GM19467 (cell line): ENCODE measurements around the gene PCDHA1.
"Not testable (repeated sequence)": the region's sequence is repeated elsewhere in the genome, so short reads cannot be mapped to it uniquely, and the experiment has no call there.

Source experiments
- ATAC-seq: cut with Tn5 transposase; IDR thresholded peaks from one replicate; pipeline ENCODE4 v1.9.1; 2021; ENCODE audit warnings: mild to moderate bottlenecking, moderate library complexity; ENCODE audit not compliant: unreplicated experiment

The PCDHA1 gene

GRCh38 chr5:140785905-140786686, at the start of gene PCDHA1:
Gene PCDHA1 (plus strand): TSS chr5:140786140.
- no peak for ATAC-seq

- no peak for ATAC-seq
Observed at GRCh38 chr5:140737486-140737885, 48.5 kb upstream of the PCDHA1 start.

GRCh38 chr5:140741967-140742366, 44.0 kb upstream of the PCDHA1 start:
- no peak for ATAC-seq

DNA sequence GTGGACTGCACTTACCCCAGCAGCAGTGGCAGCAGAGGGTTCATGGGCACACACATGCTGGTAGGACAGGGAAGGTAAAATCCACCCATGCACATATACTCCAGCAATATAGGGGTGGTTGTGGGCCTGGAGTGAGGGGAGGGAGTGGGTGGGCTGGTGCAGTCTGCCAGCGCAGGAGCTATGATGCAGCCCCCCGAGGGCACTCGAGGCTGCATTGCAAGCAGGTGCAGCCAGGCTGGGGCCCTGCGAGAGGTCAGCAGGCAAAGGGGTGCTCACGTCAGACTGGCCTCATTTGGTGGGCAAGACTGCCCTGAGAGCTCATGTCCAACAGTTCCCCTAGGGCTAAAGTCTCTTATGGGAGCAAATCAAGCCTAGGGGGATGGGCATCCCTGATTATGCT, 32.4 kb upstream of the PCDHA1 start:
- ATAC-seq = no peak

DNA sequence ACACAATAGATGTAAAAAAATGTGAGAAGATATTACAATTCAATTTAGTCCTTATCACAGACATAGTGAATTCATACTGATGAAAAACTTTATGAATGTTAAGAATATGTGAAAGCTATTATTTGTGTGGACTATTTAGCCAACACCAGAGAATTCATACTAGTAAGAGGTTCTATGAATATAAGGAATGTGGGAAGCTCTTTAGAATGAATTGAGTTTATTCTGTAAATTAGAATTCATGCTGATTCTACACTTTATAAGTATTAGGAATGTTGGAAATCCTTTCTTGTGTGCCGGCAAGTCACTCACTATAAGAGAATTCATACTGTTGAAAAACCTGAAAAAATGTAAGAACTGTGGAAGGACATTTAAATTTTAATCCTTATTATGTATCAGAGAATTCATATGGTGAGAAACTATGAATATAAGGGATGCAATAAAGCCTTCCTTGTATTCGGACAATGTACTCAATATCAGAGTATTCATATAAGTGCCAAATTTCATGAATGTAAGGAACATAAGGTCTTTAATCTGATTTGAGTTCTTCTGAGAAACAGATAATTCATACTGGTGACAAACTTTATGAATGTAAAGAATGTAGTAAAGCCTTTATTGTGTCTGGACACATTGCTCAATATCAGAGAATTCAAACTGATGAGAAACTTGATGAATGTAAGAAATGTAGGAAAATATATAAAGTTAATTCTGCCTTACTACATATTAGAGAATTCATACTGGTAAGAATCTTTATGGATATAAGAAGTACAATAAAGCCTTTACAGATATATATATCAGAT, 21.6 kb upstream of the PCDHA1 start:
- no peak for ATAC-seq

DNA sequence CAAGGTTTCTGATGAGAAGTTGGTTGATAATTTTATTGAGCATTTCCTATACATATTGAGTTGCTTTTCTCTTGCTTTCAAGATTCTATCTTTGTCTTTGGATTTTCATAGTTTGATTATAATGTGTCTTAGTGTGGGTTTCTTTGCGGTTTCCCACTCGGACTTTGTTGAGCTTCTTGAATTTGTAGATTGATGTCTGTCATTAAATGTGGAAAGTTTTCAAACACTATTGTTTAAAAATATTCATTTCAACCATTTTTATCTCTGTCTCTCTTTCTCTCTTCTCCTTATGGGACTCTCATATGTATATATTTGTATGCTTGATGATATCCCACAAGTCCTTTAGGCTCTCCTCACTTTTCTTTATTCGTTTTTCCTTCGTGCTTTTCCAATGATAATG, 18.5 kb upstream of the PCDHA1 start:
- no peak for ATAC-seq

- ATAC-seq = no peak
Observed at GRCh38 chr5:140780512-140780911, 5.4 kb upstream of the PCDHA1 start.

DNA sequence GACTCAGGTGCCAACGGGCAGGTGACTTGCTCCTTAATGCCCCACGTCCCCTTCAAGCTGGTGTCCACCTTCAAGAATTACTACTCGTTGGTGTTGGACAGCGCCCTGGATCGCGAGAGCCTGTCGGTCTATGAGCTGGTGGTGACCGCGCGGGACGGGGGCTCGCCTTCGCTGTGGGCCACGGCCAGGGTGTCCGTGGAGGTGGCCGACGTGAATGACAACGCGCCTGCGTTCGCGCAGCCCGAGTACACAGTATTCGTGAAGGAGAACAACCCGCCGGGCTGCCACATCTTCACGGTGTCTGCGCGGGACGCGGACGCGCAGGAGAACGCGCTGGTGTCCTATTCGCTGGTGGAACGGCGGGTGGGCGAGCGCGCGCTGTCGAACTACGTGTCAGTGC, 1.5 kb downstream of the PCDHA1 start:
- ATAC-seq = not testable (repeated sequence)

GRCh38 chr5:140787849-140788504, 2.0 kb downstream of the PCDHA1 start:
- ATAC-seq = not testable (repeated sequence)

- ATAC-seq = no peak
Observed at GRCh38 chr5:140791089-140791488, 5.1 kb downstream of the PCDHA1 start.

DNA sequence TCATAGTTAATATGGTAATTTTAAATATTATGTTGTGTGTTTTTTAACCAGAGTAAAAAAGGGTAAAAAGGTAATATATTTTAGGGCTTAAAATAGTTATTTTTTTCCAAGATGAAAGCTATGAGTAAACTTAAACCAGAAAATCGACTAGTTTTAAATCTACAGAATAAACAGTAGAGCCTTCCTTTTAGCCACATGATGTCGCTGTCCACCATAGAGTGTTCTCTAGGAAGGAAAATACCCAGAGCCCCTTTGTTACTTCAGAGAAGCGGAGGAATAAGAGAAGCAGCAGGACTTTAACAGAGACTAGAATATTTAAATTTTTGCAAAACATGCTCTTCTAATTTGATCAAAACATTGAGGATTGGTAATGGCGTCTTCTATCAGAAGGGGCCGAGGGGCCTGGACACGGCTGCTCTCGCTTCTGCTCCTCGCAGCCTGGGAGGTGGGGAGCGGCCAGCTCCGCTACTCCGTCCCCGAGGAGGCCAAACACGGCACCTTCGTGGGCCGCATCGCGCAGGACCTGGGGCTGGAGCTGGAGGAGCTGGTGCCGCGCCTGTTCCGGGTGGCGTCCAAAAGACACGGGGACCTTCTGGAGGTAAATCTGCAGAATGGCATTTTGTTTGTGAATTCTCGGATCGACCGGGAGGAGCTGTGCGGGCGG, 8.8 kb downstream of the PCDHA1 start, which contains the start of gene PCDHA2:
Gene PCDHA2, plus strand, starts transcription at position 258 of the 664 bp plus-strand sequence.
- no peak for ATAC-seq

DNA sequence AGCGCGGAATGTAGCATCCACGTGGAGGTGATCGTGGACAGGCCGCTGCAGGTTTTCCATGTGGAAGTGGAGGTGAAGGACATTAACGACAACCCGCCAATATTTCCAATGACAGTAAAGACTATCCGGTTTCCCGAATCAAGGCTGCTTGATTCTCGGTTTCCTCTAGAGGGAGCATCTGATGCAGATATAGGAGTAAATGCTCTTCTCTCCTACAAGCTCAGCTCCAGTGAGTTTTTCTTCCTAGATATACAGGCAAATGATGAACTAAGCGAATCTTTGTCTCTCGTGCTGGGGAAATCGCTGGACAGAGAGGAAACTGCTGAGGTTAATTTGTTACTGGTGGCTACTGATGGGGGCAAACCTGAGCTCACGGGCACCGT, 9.3 kb downstream of the PCDHA1 start:
- no peak for ATAC-seq

DNA sequence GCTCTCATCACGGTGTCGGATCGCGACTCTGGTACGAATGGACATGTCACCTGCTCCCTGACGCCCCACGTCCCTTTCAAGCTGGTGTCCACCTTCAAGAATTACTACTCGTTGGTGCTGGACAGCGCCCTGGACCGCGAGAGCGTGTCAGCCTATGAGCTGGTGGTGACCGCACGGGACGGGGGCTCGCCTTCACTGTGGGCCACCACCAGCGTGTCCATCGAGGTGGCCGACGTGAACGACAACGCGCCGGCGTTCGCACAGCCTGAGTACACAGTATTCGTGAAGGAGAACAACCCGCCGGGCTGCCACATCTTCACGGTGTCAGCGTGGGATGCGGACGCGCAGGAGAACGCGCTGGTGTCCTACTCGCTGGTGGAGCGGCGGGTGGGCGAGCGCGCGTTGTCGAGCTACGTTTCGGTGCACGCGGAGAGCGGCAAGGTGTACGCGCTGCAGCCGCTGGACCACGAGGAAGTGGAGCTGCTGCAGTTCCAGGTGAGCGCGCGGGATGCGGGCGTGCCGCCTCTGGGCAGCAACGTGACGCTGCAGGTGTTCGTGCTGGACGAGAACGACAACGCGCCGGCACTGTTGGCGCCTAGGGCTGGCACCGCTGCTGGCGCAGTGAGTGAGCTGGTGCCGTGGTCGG, 10.3 kb downstream of the PCDHA1 start:
- ATAC-seq = not testable (repeated sequence)

GRCh38 chr5:140796718-140797095, 10.8 kb downstream of the PCDHA1 start:
- ATAC-seq = no peak

DNA sequence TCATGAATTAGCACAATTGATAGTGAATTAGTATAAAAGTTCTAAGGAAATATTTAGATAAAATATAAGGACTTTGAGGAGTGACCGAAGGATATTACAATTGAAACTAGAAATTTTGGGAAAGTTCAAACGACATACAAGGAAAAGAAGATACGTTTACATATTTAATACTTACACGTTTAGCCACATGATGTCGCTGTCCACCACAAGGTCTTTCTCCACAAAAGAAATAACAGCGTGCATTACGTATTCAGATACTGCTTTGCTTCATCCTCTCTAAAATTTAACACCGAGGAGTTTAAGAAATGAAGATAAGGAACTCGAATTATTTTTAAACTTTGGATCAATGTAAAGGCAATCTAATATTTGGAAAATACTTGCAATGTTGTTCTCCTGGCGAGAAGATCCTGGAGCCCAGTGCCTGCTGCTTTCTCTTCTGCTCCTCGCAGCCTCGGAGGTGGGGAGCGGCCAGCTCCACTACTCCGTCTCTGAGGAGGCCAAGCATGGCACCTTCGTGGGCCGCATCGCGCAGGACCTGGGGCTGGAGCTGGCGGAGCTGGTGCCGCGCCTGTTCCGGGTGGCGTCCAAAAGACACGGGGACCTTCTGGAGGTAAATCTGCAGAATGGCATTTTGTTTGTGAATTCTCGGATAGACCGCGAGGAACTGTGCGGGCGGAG, 15.0 kb downstream of the PCDHA1 start, which contains the start of gene PCDHA3:
Gene PCDHA3, plus strand, starts transcription at position 242 of the 678 bp plus-strand sequence.
- ATAC-seq = no peak

GRCh38 chr5:140801494-140801841, 15.5 kb downstream of the PCDHA1 start:
- no peak for ATAC-seq

DNA sequence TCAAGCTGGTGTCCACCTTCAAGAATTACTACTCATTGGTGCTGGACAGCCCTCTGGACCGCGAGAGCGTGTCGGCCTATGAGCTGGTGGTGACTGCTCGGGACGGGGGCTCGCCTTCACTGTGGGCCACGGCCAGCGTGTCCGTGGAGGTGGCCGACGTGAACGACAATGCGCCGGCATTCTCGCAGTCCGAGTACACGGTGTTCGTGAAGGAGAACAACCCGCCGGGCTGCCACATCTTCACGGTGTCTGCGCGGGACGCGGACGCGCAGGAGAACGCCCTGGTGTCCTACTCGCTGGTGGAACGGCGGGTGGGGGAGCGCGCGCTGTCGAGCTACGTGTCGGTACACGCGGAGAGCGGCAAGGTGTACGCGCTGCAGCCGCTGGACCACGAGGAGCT, 16.4 kb downstream of the PCDHA1 start:
- not testable (repeated sequence) for ATAC-seq

- ATAC-seq = no peak
Observed at GRCh38 chr5:140802781-140803271, 16.9 kb downstream of the PCDHA1 start.

DNA sequence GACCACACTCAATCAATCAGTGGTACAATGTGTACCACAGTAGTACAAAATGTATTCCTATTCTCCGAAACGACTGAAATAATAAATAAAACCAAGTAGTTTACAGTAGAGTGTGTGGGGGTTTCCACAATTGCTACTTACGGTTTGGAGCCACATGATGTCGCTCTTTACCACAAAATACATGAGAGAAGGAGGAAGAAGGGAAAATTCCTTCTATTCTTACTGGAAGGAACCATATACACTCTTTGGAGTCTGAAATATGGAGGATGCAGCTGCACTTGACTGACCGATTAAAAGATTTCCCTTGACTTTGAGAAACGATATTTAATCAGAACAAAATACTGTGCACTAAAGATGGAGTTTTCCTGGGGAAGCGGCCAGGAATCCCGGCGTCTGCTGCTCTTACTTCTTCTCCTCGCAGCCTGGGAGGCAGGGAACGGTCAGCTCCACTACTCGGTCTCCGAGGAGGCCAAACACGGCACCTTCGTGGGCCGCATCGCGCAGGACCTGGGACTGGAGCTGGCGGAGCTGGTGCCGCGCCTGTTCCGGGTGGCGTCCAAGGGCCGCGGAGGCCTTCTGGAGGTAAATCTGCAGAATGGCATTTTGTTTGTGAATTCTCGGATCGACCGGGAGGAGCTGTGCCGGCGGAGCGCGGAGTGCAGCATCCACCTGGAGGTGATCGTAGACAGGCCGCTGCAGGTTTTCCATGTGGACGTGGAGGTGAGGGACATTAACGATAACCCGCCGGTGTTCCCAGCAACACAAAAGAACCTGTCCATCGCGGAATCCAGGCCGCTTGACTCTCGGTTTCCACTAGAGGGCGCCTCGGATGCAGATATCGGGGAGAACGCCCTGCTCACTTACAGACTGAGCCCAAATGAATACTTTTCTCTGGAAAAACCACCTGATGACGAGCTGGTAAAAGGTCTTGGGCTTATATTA, 21.2 kb downstream of the PCDHA1 start, which contains the start of gene PCDHA4:
Gene PCDHA4, plus strand, starts transcription at position 235 of the 942 bp plus-strand sequence.
- ATAC-seq = no peak
